ENCODE measurements around the gene C10orf105.

Gene C10orf105

GRCh38 chr10:71743866-71744265 is 24.3 kb upstream of the C10orf105 start:
- H3K36me3 ChIP-seq (ENCODE audit: control insufficient read depth in 2 of 2, insufficient read depth in 1 of 2, low read length in 2 of 2) = no peaks in the 10 kb centered on the region
- H3K9me3 ChIP-seq (ENCODE audit: control insufficient read depth, insufficient read depth, low read depth, low read length) = no peaks in the 10 kb centered on the region
- CTCF ChIA-PET = no interaction called here
- POLR2A ChIA-PET = no interaction called here
- no peaks in the 10 kb centered on the region for H3K4me1 ChIP-seq (ENCODE audit: control insufficient read depth, insufficient read depth, low read length)
- no peak overlapping the region for H3K27ac ChIP-seq (ENCODE audit: extremely low read depth, low read depth, low read length)
- peak; percentile 84 for TF ChIP-seq SCRT2 (tag by site-specific recombination; IDR thresholded peaks at IDR 0.05)
- TF ChIP-seq SCRT1 (tag by site-specific recombination; IDR thresholded peaks at IDR 0.05; ENCODE audit: borderline replicate concordance) = peak; percentile 51; the same call in 1 of the 2 replicates
- no peak for TF ChIP-seq ZNF114 (tag by site-specific recombination; IDR thresholded peaks at IDR 0.05)
- no peak overlapping the region for H3K4me3 ChIP-seq (ENCODE audit: low read depth, low read length)

DNA sequence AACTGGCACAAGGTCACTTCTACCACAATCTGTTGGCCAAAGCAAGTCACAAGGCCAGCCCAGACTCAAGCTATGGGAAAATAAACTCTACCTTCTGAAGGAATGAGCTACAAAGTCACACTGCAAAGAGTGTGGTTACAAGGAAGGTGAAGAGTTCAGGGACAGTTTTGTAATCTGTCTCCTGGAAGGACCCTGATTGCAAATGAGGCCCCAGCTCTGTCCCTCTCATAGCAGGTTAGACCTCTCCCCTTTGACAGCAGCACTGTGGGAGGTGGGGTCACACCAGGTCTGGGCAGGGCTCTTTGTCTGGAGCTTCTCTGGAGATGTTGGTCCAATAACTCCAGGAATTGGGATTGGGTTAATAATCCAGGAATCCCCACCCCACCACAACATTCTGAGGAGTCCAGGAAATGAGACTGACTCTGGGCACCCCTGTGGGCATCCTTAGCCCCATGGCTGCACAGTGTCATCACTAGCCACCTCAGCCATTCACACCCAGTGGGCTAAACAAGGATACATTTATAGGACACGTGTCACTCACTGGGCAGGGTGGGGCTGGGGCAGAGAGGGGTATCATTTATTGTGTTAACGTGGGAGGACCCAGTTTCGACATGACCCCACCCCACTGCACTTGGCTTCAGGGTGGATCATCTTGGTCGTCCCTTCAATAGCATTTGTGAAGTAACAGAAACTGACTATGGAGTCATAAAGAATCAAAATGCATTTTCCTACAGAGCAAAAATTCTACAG is 23.7 kb upstream of the C10orf105 start:
- TF ChIP-seq, protein P1, sequence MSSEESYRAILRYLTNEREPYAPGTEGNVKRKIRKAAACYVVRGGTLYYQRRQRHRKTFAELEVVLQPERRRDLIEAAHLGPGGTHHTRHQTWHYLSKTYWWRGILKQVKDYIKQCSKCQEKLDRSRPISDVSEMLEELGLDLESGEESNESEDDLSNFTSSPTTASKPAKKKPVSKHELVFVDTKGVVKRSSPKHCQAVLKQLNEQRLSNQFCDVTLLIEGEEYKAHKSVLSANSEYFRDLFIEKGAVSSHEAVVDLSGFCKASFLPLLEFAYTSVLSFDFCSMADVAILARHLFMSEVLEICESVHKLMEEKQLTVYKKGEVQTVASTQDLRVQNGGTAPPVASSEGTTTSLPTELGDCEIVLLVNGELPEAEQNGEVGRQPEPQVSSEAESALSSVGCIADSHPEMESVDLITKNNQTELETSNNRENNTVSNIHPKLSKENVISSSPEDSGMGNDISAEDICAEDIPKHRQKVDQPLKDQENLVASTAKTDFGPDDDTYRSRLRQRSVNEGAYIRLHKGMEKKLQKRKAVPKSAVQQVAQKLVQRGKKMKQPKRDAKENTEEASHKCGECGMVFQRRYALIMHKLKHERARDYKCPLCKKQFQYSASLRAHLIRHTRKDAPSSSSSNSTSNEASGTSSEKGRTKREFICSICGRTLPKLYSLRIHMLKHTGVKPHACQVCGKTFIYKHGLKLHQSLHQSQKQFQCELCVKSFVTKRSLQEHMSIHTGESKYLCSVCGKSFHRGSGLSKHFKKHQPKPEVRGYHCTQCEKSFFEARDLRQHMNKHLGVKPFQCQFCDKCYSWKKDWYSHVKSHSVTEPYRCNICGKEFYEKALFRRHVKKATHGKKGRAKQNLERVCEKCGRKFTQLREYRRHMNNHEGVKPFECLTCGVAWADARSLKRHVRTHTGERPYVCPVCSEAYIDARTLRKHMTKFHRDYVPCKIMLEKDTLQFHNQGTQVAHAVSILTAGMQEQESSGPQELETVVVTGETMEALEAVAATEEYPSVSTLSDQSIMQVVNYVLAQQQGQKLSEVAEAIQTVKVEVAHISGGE (tag by site-specific recombination; conservative IDR thresholded peaks at IDR 0.05; ENCODE audit: low read depth) = no peak
- no peak for TF ChIP-seq ZNF37A (tag by site-specific recombination; IDR thresholded peaks at IDR 0.05)
- TF ChIP-seq KLF1 (tag by site-specific recombination; IDR thresholded peaks at IDR 0.05) = peak; percentile 59
- TF ChIP-seq SP3 (tag by site-specific recombination; IDR thresholded peaks at IDR 0.05) = no peak
- TF ChIP-seq PBX3 (CRISPR knock-in tag; IDR thresholded peaks at IDR 0.05) = no peak
- TF ChIP-seq ZBTB17 (tag by site-specific recombination; IDR thresholded peaks at IDR 0.05) = no peak
- no peak for TF ChIP-seq ZNF664 (tag by site-specific recombination; IDR thresholded peaks at IDR 0.05)
- no peak for TF ChIP-seq ZNF148 (tag by site-specific recombination; IDR thresholded peaks at IDR 0.05; ENCODE audit: borderline replicate concordance)
- Histone ChIP-seq H3K4me3 (ENCODE audit: low read depth, low read length) (no peak overlapping the region), H3K36me3 (ENCODE audit: control insufficient read depth in 2 of 2, insufficient read depth in 1 of 2, low read length in 2 of 2) (no peaks in the 10 kb centered on the region), H3K27ac (ENCODE audit: extremely low read depth, low read depth, low read length) (no peak overlapping the region), H3K4me1 (ENCODE audit: control insufficient read depth, insufficient read depth, low read length) (no peaks in the 10 kb centered on the region), H3K9me3 (ENCODE audit: control insufficient read depth, insufficient read depth, low read depth, low read length) (no peaks in the 10 kb centered on the region)
- POLR2A ChIA-PET = no interaction called here
- CTCF ChIA-PET = no interaction called here

DNA sequence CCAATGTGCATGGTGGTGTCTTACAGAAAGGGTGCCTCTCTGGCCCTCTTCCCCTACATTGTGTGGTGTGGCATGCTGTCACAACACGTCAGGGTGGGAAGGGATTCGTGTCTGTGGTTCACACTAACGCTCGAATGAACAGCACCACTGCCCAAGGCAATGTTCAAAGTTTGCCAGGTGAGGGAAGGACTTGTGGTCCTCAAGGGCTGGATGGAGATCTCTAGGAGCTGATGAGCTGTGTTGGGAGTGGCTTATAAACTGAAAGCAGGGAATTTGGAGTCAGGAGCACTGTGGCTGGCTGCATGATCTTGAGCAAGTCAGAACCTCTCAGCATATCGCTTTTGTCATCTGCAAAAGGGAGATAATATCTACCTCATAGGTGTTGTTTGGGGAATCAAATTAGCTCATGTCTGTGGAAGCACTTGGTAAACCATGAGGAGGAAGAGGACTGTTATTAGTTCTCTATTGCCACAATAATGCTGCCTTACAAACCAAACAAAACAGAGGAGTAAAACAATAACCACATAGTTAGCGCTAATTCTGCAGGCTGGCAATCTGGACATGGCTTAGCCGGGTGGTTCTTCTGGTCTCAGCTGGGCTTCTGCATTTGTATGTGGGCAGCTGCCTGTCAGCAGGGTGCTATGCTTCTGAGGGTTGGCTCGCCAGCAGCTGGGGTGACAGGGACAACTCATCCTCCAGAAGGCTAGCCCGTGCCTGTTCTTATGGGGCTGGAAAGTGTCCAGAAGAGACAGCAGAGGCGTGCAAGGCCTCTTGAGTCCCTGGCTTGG is 22.9 kb upstream of the C10orf105 start:
- Histone ChIP-seq H3K4me1 (ENCODE audit: control insufficient read depth, insufficient read depth, low read length) (no peaks in the 10 kb centered on the region), H3K9me3 (ENCODE audit: control insufficient read depth, insufficient read depth, low read depth, low read length) (no peaks in the 10 kb centered on the region), H3K4me3 (ENCODE audit: low read depth, low read length) (no peak overlapping the region), H3K27ac (ENCODE audit: extremely low read depth, low read depth, low read length) (no peak overlapping the region), H3K36me3 (ENCODE audit: control insufficient read depth in 2 of 2, insufficient read depth in 1 of 2, low read length in 2 of 2) (no peaks in the 10 kb centered on the region)
- POLR2A ChIA-PET = no interaction called here
- CTCF ChIA-PET = interaction anchor here (0.6 to 2.4 kb wide), 2 partner anchors 30 to 32 kb away, joined by 3 to 5 read pairs; partner anchors contain the start of gene VSIR
- TF ChIP-seq ZNF211 (tag by site-specific recombination; IDR thresholded peaks at IDR 0.05; ENCODE audit: low read depth) (no peak), ZNF629 (tag by site-specific recombination; IDR thresholded peaks at IDR 0.05) (no peak), BCL11A (tag by site-specific recombination; IDR thresholded peaks at IDR 0.05; ENCODE audit: low read depth) (no peak), ZNF843 (tag by site-specific recombination; IDR thresholded peaks at IDR 0.05) (no peak), PRDM2 (tag by site-specific recombination; IDR thresholded peaks at IDR 0.05; ENCODE audit: borderline replicate concordance) (no peak), ZNF114 (tag by site-specific recombination; IDR thresholded peaks at IDR 0.05) (no peak)
